Fibroblast of skin of left biceps (primary cell): ENCODE results near the gene TYROBP.
A peak's percentile ranks its signal among the peaks of the same experiment; 100 is the strongest.
"Not testable (repeated sequence)": the region's sequence is repeated elsewhere in the genome, so short reads cannot be mapped to it uniquely, and the experiment has no call there.

Source experiments
- DNase-seq, 2 experiments: peaks; one replicate each; pipeline ENCODE4 v3.0.0-alpha.2; 2013; ENCODE audit warnings: low read depth in 2 of 2

TYROBP gene

GRCh38 chr19:35901055-35901644 lies 6.9 kb downstream of the TYROBP start:
- DNase-seq = no peak

GRCh38 chr19:35899547-35900214 lies 8.4 kb downstream of the TYROBP start:
- peak; percentile 19 to 36 for DNase-seq

- DNase-seq = no peak
Observed at GRCh38 chr19:35898499-35898809, 9.6 kb downstream of the TYROBP start.

- DNase-seq = no peak
Observed at GRCh38 chr19:35897706-35898451, 10.2 kb downstream of the TYROBP start.

GRCh38 chr19:35896643-35897040 lies 11.5 kb downstream of the TYROBP start:
- no peak for DNase-seq

- DNase-seq = no peak
Observed at GRCh38 chr19:35895911-35896642, 12.0 kb downstream of the TYROBP start.

GRCh38 chr19:35894342-35894741 lies 13.8 kb downstream of the TYROBP start:
- DNase-seq = no peak

GRCh38 chr19:35891819-35892218 lies 16.3 kb downstream of the TYROBP start:
- not testable (repeated sequence) for DNase-seq

- DNase-seq = no peak
Observed at GRCh38 chr19:35890113-35890650, 17.9 kb downstream of the TYROBP start.

GRCh38 chr19:35889370-35890112 lies 18.6 kb downstream of the TYROBP start:
- DNase-seq = no peak

- no peak for DNase-seq
Observed at GRCh38 chr19:35888398-35888797, 19.7 kb downstream of the TYROBP start.

GRCh38 chr19:35887197-35887596 lies 20.9 kb downstream of the TYROBP start:
- DNase-seq = no peak

- no peak for DNase-seq
Observed at GRCh38 chr19:35885904-35886303, 22.2 kb downstream of the TYROBP start.

- no peak for DNase-seq
Observed at GRCh38 chr19:35885225-35885738, 22.8 kb downstream of the TYROBP start.

GRCh38 chr19:35883882-35884281 lies 24.2 kb downstream of the TYROBP start:
- no peak for DNase-seq

GRCh38 chr19:35882114-35882832 lies 25.8 kb downstream of the TYROBP start:
- DNase-seq = peak; percentile 47 to 54

- DNase-seq = peak; percentile 43 to 44
Observed at GRCh38 chr19:35879770-35880317, 28.3 kb downstream of the TYROBP start.

GRCh38 chr19:35879068-35879467 lies 29.0 kb downstream of the TYROBP start:
- DNase-seq = no peak

GRCh38 chr19:35874392-35874930 lies 33.6 kb downstream of the TYROBP start:
- no peak for DNase-seq

GRCh38 chr19:35872180-35872579 lies 35.9 kb downstream of the TYROBP start:
- DNase-seq = no peak
